ENCODE measurements around the gene TEX48.

DNA sequence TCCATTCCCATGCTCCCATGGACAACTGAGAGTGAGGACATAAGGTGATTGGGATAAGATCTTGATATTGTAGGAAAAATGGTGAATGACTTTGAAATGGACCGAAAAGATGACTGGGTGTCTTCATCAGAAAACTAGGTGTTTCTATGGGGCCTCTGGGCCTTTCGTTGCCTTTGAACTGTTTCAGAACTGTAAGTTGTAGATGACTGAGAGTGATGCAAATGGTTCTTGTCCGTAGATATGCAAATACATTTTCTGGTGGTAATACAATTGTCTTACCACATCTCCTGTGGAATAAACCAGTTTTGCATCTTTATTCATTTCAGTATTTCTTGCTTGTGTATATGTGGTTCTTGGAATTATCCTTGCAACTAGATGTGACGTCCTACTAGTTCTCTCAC is 16.0 kb upstream of the TEX48 start:
- TF ChIP-seq, protein P1, sequence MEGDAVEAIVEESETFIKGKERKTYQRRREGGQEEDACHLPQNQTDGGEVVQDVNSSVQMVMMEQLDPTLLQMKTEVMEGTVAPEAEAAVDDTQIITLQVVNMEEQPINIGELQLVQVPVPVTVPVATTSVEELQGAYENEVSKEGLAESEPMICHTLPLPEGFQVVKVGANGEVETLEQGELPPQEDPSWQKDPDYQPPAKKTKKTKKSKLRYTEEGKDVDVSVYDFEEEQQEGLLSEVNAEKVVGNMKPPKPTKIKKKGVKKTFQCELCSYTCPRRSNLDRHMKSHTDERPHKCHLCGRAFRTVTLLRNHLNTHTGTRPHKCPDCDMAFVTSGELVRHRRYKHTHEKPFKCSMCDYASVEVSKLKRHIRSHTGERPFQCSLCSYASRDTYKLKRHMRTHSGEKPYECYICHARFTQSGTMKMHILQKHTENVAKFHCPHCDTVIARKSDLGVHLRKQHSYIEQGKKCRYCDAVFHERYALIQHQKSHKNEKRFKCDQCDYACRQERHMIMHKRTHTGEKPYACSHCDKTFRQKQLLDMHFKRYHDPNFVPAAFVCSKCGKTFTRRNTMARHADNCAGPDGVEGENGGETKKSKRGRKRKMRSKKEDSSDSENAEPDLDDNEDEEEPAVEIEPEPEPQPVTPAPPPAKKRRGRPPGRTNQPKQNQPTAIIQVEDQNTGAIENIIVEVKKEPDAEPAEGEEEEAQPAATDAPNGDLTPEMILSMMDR (IDR thresholded peaks at IDR 0.05) = no peak
- no peak for TF ChIP-seq POLR2A (IDR thresholded peaks at IDR 0.05)
